ENCODE data around the gene TLR9. TPM values are rescaled to one million over a fixed set of nuclear protein-coding genes. Genes with fewer than 3 reads are reported as not detected.

TLR9 gene
- total RNA-seq, 1 experiment from 2014 or later, result not detected

DNA sequence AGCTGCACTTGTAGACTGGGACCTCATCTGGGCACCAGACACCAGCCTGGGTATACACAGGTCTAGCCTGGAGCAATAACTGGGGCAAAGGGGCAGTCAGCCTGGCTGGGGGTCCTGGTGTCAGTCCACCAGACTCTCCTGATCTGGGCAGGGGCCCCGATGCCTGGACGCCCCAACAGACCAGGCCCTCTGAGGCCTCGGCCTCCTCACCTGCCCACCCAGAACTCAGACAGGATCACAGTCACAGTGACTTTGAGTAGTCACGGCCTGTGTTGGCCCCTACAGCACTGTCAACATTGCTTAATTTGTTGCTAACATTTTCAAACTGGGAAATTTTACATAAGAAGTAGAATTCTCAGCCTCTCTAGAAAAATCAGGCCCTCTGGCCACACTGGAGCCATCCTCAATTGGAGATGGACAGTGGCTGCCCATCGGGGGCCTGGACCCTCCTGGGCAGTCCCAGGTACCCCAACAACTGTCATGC lies 7.7 kb upstream of the TLR9 start:
- Histone ChIP-seq H3K27ac (no peak overlapping the region), H3K9me3 (replicated peaks) (no peaks in the 10 kb centered on the region), H3K4me3 (no peak overlapping the region), H3K36me3 (peaks cover 60% of the 10 kb centered on the region), H3K27me3 (replicated peaks) (no peaks in the 10 kb centered on the region), H3K4me1 (replicated peaks) (peaks cover 16% of the 10 kb centered on the region)
- no peak for DNase-seq (ENCODE audit: low read depth in 1 of 2, low spot score in 2 of 2)

DNA sequence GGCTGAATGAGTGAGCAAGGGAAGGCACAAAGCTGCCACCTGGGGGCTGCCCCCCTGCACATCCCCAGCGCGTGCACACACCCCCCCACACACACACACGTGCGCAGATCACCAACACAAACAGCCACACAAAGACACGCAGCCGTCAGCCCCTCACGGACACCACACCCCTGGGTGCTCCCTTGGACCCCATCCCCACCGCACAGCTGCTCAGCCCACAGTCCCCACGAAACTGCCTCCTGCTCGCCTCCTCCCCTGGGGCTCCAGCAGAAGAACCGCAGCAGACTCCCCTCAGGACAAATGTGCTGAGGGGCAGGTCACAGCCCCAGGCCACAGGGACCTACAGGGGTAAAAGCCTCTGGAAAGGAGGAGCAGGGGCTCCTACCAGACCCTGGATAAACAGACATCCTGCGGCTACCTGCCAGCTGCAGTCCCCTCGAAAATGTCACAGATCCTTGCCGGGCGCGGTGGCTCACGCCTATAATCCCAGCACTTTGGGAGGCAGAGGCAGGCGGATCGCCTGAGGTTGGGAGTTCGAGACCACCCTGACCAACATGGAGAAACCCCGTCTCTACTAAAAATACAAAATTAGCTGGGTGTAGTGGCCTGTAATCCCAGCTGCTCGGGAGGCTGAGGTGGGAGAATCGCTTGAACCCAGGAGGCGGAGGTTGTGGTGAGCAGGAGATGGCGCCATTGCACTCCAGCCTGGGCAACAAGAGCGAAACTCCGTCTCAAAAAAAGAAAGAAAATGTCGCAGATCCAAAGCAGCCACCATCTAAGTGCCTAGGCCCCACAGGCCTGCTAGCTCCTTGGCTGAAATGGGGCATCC lies 7.0 kb upstream of the TLR9 start:
- H3K27me3 ChIP-seq (replicated peaks), result no peaks in the 10 kb centered on the region
- H3K9me3 ChIP-seq (replicated peaks), result no peaks in the 10 kb centered on the region
- H3K4me1 ChIP-seq (replicated peaks), result peaks cover 10% of the 10 kb centered on the region
- no peak overlapping the region for H3K4me3 ChIP-seq
- no peak overlapping the region for H3K27ac ChIP-seq
- H3K36me3 ChIP-seq, result peaks cover 60% of the 10 kb centered on the region
- no peak for DNase-seq (ENCODE audit: low read depth in 1 of 2, low spot score in 2 of 2)

DNA sequence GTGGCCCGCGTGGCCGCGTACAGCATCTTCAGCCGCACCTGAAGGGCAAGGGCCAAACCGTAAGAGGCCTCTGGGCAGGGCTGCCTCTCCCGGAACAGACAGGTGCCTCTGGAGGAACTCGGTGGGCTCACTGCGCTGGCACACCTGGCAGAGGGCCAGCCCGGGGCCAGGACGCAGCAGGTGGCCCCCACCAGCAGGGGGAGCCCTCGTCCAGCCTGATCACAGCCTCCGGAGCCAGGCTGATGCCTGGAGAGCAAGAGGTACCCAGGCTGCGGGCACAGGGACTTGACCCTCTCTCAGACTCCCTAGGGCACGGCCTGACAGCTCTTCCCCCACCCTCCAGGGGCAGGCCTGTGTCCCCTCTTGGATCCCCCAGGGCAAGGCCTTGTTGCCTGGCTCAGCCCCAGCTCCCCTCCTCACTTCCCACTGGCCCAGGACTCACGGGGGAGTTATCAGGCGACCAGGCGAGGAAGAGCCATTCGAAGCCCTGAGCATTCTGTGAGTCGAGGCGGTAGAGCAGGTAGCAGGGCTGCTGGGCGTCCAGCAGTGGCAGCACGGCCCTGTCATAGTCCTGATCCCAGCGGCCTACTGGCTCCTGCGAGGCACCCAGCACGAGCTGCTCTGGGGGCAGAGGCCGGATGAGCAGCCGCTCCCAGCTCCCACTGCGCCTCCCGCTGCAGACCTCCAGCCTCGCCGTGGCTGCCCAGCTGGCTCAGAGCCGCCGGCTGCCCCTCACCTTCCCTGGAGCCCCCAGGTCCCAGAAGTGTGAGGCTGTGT lies 6.2 kb upstream of the TLR9 start:
- DNase-seq (ENCODE audit: low read depth in 1 of 2, low spot score in 2 of 2), result peak; percentile 54 to 74
- H3K27me3 ChIP-seq (replicated peaks), result no peaks in the 10 kb centered on the region
- H3K27ac ChIP-seq, result no peak overlapping the region
- no peaks in the 10 kb centered on the region for H3K9me3 ChIP-seq (replicated peaks)
- H3K4me1 ChIP-seq (replicated peaks), result peaks cover 3% of the 10 kb centered on the region
- no peak overlapping the region for H3K4me3 ChIP-seq
- peaks cover 60% of the 10 kb centered on the region for H3K36me3 ChIP-seq

DNA sequence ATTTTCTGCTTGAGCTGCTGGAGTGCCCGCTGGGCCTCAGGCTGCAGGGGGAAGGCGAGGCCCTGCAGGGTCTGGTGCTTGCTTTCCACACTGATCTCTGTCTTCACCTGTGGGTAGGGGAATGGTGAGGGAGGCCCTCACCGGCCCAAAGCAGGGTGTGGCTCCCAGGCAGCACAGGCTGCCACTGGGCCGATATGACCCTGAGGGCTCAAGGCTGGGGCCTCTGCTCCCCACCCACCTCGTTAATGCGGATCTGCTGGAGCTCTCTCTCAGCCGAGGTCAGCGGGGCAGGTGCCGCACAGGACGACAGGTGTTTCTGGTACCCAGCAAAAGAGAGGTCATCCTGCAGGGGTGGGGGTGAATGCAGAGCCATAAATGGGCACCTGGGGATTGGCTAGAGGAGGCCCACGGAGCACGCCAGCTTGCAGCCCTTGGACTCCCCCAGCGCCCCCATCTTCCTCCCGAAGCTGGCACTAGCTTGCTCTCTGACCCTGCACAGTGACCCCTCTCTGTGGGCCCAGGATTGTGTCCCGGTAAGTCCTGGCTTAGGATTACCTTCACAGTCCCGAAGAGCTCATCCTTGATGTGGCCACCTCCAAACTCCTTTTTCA lies 5.5 kb upstream of the TLR9 start:
- no peak overlapping the region for H3K4me3 ChIP-seq
- no peaks in the 10 kb centered on the region for H3K4me1 ChIP-seq (replicated peaks)
- H3K27ac ChIP-seq, result no peak overlapping the region
- peaks cover 60% of the 10 kb centered on the region for H3K36me3 ChIP-seq
- no peaks in the 10 kb centered on the region for H3K9me3 ChIP-seq (replicated peaks)
- no peaks in the 10 kb centered on the region for H3K27me3 ChIP-seq (replicated peaks)
- no peak for DNase-seq (ENCODE audit: low read depth in 1 of 2, low spot score in 2 of 2)

DNA sequence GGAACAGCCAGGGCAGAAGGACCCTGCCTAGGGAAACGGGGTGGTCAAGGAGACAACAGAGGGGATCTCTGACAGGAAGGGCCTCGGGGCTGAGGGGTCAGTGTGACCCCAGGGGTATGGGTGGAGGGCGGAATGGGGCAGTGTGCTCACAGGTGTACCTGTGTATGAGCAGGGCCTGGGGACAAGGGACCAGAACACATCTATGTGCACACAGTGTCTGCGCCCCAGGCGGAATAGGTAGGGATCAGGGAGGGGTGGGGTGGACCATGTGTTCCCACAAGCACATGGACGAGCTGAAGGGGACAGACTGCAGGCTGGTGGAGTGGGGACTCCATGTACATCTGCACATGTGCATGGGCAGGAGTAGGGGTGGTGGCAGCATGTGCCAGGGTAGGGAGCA lies 5.0 kb upstream of the TLR9 start:
- no peak for DNase-seq (ENCODE audit: low read depth in 1 of 2, low spot score in 2 of 2)
- Histone ChIP-seq H3K4me1 (replicated peaks) (no peaks in the 10 kb centered on the region), H3K9me3 (replicated peaks) (no peaks in the 10 kb centered on the region), H3K4me3 (no peak overlapping the region), H3K27ac (no peak overlapping the region), H3K27me3 (replicated peaks) (no peaks in the 10 kb centered on the region), H3K36me3 (peaks cover 56% of the 10 kb centered on the region)

DNA sequence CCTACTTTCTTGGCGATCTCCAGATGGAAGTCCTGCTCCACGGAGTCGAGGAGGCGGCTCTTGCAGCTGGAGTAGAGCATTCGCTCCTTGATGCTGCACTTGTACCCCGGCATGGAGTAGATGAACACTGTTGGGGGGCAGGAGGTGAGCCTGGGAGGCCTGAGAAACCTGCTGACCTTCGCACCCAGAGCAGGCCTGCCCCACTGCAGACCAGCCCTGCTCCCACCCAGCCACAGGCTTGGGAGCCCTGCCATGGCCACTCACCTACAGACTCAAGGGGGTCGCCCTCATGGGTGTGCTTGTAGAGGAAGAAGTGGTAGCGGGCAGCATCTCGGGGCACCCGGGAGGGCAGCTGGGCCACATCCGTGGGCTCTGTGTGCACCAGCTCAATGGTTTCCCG lies 4.2 kb upstream of the TLR9 start:
- Histone ChIP-seq H3K9me3 (replicated peaks) (no peaks in the 10 kb centered on the region), H3K27ac (no peak overlapping the region), H3K4me1 (replicated peaks) (no peaks in the 10 kb centered on the region), H3K4me3 (no peak overlapping the region), H3K27me3 (replicated peaks) (no peaks in the 10 kb centered on the region), H3K36me3 (peaks cover 49% of the 10 kb centered on the region)
- DNase-seq (ENCODE audit: low read depth in 1 of 2, low spot score in 2 of 2), result no peak

DNA sequence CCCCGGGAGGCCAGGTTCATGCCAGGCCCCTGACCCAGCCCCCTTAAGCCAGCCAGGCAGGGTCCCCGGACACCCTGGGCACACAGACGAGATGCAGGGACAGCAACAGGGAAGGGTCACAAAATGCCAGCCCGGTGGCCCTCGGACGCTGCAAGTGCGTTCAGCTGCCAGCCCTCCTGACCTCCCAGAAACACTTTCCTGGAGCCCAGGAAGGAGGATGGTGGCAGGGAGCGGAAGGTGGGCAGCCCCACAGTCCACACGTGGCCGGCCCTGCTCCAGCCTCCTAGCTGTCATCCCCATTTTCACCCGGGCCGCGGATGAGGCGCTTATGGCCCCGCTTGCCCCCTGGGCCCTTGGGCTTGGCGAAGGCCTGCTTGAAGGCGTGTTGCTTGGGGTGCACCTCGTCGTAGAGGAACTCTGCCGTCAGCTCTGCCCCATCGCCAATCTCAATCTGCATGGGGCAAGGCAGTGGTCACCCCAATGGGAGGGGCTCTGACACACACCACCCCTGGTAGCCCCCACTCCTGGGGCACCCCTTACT lies 3.4 kb upstream of the TLR9 start:
- no peak overlapping the region for H3K27ac ChIP-seq
- no peaks in the 10 kb centered on the region for H3K27me3 ChIP-seq (replicated peaks)
- no peak for DNase-seq (ENCODE audit: low read depth in 1 of 2, low spot score in 2 of 2)
- no peaks in the 10 kb centered on the region for H3K4me1 ChIP-seq (replicated peaks)
- H3K4me3 ChIP-seq, result no peak overlapping the region
- no peaks in the 10 kb centered on the region for H3K9me3 ChIP-seq (replicated peaks)
- peaks cover 41% of the 10 kb centered on the region for H3K36me3 ChIP-seq

DNA sequence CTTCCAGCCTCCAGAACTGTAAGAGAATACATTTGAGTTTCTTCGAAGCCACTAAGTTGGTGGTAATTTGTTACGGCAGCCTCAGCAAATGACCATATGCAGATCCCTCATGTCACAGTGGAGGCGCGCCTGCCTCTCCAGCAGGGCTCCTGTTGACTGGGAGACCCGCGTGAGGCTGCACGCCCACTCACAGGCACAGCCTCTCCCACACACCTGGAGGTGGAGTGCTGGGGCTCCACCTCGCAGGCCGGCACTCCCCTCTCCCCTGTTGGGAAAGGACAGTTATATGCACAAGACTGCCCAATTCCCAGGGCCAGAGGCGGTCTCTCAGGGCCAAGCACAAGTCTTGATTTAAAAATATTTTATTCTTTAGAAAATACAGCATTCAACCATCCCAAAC lies 2.8 kb upstream of the TLR9 start:
- Histone ChIP-seq H3K36me3 (peaks cover 41% of the 10 kb centered on the region), H3K4me3 (no peak overlapping the region), H3K27ac (no peak overlapping the region), H3K4me1 (replicated peaks) (no peaks in the 10 kb centered on the region), H3K27me3 (replicated peaks) (no peaks in the 10 kb centered on the region), H3K9me3 (replicated peaks) (no peaks in the 10 kb centered on the region)
- DNase-seq (ENCODE audit: low read depth in 1 of 2, low spot score in 2 of 2), result no peak

DNA sequence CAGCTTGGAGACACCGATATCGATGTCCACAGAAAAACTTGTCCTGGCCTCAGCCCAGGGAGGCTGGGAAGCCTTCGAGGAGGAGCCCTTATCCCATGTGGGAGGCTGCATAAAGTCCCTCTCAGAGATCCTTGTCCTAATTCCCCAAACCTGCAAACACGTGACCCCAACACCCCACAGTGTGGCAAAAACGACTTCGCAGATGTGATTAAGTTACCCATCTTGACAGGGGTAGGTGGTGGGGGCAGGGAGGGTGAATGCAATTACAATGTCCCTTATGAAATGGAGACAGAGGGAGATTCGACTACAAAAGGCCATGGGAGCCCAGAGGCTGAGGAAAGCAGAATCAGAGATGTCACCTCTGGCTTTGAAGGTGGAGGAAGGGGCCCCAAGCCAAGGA lies 2.3 kb upstream of the TLR9 start:
- Histone ChIP-seq H3K9me3 (replicated peaks) (no peaks in the 10 kb centered on the region), H3K4me1 (replicated peaks) (no peaks in the 10 kb centered on the region), H3K27ac (no peak overlapping the region), H3K36me3 (peaks cover 41% of the 10 kb centered on the region), H3K27me3 (replicated peaks) (no peaks in the 10 kb centered on the region), H3K4me3 (no peak overlapping the region)
- DNase-seq (ENCODE audit: low read depth in 1 of 2, low spot score in 2 of 2), result no peak

DNA sequence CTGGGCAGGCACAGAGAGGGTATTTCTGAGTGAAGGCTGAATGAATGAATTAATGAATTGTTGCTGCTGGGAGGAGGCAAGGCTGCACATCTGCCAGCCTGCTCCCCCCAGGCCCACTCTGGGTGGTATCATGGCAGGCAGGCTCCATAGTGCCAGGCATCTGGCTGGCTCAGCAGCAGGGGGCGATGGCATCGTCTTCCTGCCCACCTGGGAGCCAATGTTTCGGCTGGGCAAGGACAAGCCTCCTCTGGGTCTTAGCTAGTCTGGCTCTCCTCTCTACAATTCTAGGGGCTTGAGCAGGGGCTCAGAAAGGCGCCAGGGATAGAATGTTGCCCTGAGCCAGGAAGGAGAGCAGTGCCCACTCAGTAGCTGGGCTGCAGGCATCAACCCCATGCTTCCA lies 1.7 kb upstream of the TLR9 start:
- Histone ChIP-seq H3K36me3 (peaks cover 35% of the 10 kb centered on the region), H3K9me3 (replicated peaks) (no peaks in the 10 kb centered on the region), H3K27ac (no peak overlapping the region), H3K4me3 (no peak overlapping the region), H3K4me1 (replicated peaks) (no peaks in the 10 kb centered on the region), H3K27me3 (replicated peaks) (no peaks in the 10 kb centered on the region)
- DNase-seq (ENCODE audit: low read depth in 1 of 2, low spot score in 2 of 2), result no peak

DNA sequence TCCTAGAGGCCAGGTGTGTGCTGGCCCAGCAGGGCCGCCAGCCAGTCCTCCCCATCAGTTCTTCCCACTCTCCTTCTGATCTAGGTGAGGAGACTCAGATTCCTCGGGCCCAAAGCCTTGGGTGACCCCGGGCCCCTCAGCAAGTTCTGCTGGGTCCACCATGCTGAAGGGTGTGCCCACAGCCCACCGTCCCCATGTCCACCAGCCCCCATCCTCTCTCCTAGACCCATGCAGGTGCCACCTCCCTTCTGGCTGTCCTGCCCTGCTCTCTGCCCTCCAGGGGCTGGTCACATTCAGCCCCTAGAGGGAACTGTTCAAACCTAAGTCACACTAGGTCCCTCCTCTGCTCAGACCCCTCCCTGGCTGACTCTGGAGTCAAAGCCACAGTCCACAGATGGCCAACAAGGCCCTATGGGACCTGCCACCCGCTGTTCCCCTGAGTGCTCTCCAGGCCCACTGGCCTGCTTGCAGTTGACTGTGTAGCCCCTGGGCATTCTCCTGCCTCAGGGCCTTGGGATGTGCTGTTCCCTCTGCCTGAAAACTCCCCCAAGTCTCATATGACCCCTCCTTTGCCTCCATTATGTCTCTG lies 878 bp upstream of the TLR9 start:
- Histone ChIP-seq H3K27me3 (replicated peaks) (no peaks in the 10 kb centered on the region), H3K9me3 (replicated peaks) (no peaks in the 10 kb centered on the region), H3K36me3 (peaks cover 27% of the 10 kb centered on the region), H3K27ac (no peak overlapping the region), H3K4me3 (no peak overlapping the region), H3K4me1 (replicated peaks) (no peaks in the 10 kb centered on the region)
- DNase-seq (ENCODE audit: low read depth in 1 of 2, low spot score in 2 of 2), result no peak

DNA sequence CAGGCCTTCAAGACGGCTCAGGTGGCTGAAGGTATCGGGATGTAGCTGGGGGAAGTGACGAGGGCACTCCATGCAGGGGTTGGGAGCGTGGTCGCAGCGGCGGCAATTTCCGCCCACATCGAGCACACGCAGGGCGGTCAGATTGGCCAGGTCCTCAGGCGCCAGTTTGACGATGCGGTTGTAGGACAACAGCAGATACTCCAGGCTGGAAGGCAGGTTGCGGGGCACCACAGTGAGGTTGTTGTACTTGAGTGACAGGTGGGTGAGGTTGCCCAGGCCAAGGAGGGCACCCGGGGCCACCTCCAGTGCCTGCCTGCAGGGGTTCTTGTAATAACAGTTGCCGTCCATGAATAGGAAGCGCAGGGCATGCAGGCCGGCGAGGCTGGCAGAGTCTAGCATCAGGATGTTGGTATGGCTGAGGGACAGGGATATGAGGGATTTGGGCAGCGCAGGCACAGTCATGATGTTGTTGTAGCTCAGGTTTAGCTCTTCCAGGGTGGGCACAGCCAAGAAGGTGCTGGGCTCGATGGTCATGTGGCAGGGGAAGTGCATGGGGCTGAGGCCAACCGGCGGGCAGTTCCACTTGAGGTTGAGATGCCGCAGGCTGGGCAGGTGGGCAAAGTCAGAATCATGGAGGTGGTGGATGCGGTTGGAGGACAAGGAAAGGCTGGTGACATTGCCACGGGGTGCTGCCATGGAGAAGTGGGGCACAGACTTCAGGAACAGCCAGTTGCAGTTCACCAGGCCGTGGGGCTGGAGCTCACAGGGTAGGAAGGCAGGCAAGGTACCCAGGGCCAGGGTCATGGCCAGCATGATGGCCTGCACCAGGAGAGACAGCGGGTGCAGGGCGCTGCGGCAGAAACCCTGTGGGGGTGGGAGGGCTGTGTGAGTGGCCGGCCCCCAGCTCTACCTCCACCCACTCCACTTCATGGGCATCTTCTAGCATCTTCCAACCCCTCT lies 1.7 kb downstream of the TLR9 start:
- Histone ChIP-seq H3K9me3 (replicated peaks) (no peaks in the 10 kb centered on the region), H3K27ac (no peak overlapping the region)

More for the DNA sequence above, 1.7 kb downstream of the TLR9 start:
- no peak for DNase-seq (ENCODE audit: low read depth in 1 of 2, low spot score in 2 of 2)
- Histone ChIP-seq H3K4me1 (replicated peaks) (no peaks in the 10 kb centered on the region), H3K36me3 (peaks cover 1% of the 10 kb centered on the region; the same call in 1 of the 2 replicates), H3K4me3 (no peak overlapping the region), H3K27me3 (replicated peaks) (no peaks in the 10 kb centered on the region)
